Uterus (tissue), 2 donors: ENCODE data around the gene LIPN.

ENCODE experiments used
- CTCF ChIP-seq, 4 experiments: fragments of 200-600 bp in 2 of 4; fragments of 450-650 bp in 2 of 4; sonication (generic) in 2 of 4; IDR thresholded peaks; one replicate each; pipeline ENCODE4 v1.5.1; 2016 to 2019; ENCODE audit warnings: antibody characterized with exemption in 4 of 4, mild to moderate bottlenecking in 2 of 4, moderate library complexity in 1 of 4
- POLR2A ChIP-seq, 2 donors: fragments of 450-650 bp; IDR thresholded peaks; one replicate each; pipeline ENCODE4 v1.6.1; 2016; ENCODE audit warnings: antibody characterized with exemption in 2 of 2, mild to moderate bottlenecking in 1 of 2, moderate library complexity in 1 of 2

- TF ChIP-seq CTCF (IDR thresholded peaks at IDR 0.05): no peak
- no peak for TF ChIP-seq POLR2A (IDR thresholded peaks at IDR 0.05)
Observed at GRCh38 chr10:88781206-88781605, 21.4 kb downstream of the LIPN start.
